ENCODE measurements around the gene PPP1R12A.

The PPP1R12A gene

DNA sequence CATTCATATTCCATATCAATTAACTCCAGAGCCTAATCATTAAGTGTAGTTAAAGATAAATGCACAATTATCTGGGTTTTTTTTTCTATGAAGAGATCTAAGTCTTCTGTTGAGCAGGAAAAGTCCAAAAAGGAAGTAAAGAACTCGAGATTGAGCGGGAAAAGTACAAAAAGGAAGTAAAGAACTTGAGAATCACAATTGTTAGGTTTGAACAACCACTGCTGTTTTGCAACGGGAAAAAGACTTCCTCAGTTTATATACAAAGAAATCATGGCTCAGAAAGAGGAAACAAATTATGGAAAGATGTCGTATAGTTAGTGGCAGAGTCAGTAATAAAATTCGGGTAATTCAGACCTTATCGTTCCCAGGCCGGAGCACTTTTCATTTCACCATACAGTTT lies 63.3 kb downstream of the PPP1R12A start:
- TF ChIP-seq, protein P1, sequence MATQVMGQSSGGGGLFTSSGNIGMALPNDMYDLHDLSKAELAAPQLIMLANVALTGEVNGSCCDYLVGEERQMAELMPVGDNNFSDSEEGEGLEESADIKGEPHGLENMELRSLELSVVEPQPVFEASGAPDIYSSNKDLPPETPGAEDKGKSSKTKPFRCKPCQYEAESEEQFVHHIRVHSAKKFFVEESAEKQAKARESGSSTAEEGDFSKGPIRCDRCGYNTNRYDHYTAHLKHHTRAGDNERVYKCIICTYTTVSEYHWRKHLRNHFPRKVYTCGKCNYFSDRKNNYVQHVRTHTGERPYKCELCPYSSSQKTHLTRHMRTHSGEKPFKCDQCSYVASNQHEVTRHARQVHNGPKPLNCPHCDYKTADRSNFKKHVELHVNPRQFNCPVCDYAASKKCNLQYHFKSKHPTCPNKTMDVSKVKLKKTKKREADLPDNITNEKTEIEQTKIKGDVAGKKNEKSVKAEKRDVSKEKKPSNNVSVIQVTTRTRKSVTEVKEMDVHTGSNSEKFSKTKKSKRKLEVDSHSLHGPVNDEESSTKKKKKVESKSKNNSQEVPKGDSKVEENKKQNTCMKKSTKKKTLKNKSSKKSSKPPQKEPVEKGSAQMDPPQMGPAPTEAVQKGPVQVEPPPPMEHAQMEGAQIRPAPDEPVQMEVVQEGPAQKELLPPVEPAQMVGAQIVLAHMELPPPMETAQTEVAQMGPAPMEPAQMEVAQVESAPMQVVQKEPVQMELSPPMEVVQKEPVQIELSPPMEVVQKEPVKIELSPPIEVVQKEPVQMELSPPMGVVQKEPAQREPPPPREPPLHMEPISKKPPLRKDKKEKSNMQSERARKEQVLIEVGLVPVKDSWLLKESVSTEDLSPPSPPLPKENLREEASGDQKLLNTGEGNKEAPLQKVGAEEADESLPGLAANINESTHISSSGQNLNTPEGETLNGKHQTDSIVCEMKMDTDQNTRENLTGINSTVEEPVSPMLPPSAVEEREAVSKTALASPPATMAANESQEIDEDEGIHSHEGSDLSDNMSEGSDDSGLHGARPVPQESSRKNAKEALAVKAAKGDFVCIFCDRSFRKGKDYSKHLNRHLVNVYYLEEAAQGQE (IDR thresholded peaks at IDR 0.05; ENCODE audit: insufficient read depth in 1 of 2, low read depth in 2 of 2, low read length in 2 of 2), result no peak
- TF ChIP-seq FOXP2 (optimal IDR thresholded peaks at IDR 0.05; ENCODE audit: borderline replicate concordance, extremely low read depth, extremely low read length, insufficient read depth) (no peak), POLR2AphosphoS5 (IDR thresholded peaks at IDR 0.05; ENCODE audit: low read depth, low read length) (no peak), TAF1 (IDR thresholded peaks at IDR 0.05; ENCODE audit: borderline replicate concordance, insufficient read depth, low read length) (no peak), SIN3A (IDR thresholded peaks at IDR 0.05; ENCODE audit: borderline replicate concordance, insufficient read depth, low read length) (no peak)

DNA sequence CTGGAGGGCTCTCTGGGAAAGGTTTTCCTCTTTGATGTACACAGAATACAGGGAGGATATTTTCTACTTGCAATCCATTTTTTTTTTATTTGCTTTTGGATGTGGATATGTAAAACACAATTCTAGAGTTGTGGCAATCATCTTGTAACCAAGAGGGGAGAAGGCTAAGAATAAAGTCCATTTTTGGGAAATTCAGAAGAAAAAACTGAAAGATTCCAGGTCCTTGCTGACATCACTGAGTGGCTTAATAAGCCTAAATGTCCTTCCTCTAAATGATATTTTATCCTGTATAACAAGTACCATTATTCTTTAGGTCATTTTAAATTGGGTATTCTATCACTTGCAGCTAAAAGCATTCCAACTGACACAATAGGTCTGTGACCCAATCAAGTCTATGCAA lies 64.0 kb downstream of the PPP1R12A start:
- no peak for TF ChIP-seq POLR2AphosphoS5 (IDR thresholded peaks at IDR 0.05; ENCODE audit: low read depth, low read length)
- TF ChIP-seq SIN3A (IDR thresholded peaks at IDR 0.05; ENCODE audit: borderline replicate concordance, insufficient read depth, low read length), result no peak
- TF ChIP-seq FOXP2 (optimal IDR thresholded peaks at IDR 0.05; ENCODE audit: borderline replicate concordance, extremely low read depth, extremely low read length, insufficient read depth), result no peak
- TF ChIP-seq, protein P1 (IDR thresholded peaks at IDR 0.05; ENCODE audit: insufficient read depth in 1 of 2, low read depth in 2 of 2, low read length in 2 of 2), result no peak

DNA sequence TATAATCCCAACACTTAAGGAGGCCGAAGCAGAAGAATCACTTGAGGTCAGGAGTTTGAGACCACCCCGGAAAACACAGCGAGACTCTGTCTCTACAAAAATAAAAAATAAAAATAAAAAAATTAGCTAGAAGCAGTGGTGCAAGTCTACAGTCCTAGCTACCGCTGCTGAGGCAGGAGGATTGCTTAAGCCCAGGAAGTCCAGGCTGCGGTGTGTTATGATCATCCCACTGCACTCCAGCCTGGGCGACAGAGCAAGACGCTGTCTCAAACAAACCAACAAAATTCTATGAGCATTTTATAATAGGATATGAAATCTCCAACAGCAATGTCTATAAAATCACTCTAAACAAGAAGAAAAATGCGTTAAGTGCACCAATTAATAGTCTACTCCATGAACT lies 75.3 kb downstream of the PPP1R12A start:
- TF ChIP-seq TAF1 (IDR thresholded peaks at IDR 0.05; ENCODE audit: borderline replicate concordance, insufficient read depth, low read length) (no peak), SIN3A (IDR thresholded peaks at IDR 0.05; ENCODE audit: borderline replicate concordance, insufficient read depth, low read length) (no peak), POLR2AphosphoS5 (IDR thresholded peaks at IDR 0.05; ENCODE audit: low read depth, low read length) (no peak), FOXP2 (optimal IDR thresholded peaks at IDR 0.05; ENCODE audit: borderline replicate concordance, extremely low read depth, extremely low read length, insufficient read depth) (no peak)
- TF ChIP-seq, protein P1 (IDR thresholded peaks at IDR 0.05; ENCODE audit: insufficient read depth in 1 of 2, low read depth in 2 of 2, low read length in 2 of 2), result no peak

DNA sequence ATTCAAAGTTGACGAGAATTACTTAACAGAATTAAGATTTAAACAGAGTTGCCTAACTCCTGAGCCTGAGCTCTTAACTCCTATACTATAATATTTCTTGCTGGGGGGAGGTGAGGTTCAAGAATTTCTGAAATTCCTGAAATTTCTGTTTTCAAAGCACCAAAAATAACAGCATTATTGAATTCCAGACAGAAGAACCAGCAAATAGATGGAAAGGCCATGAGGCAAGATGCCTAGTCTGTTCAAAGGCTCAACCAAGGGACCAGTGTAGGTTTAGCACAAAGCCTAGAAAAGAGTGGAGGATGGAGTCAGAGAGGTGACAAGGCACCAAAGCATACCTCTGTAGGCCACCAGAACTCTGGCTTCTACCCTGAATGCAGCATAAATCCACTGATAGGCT lies 76.4 kb downstream of the PPP1R12A start:
- TF ChIP-seq TAF1 (IDR thresholded peaks at IDR 0.05; ENCODE audit: borderline replicate concordance, insufficient read depth, low read length), result no peak
- TF ChIP-seq FOXP2 (optimal IDR thresholded peaks at IDR 0.05; ENCODE audit: borderline replicate concordance, extremely low read depth, extremely low read length, insufficient read depth), result no peak
- TF ChIP-seq SIN3A (IDR thresholded peaks at IDR 0.05; ENCODE audit: borderline replicate concordance, insufficient read depth, low read length), result no peak
- no peak for TF ChIP-seq POLR2AphosphoS5 (IDR thresholded peaks at IDR 0.05; ENCODE audit: low read depth, low read length)
- TF ChIP-seq, protein P1 (IDR thresholded peaks at IDR 0.05; ENCODE audit: insufficient read depth in 1 of 2, low read depth in 2 of 2, low read length in 2 of 2), result no peak

DNA sequence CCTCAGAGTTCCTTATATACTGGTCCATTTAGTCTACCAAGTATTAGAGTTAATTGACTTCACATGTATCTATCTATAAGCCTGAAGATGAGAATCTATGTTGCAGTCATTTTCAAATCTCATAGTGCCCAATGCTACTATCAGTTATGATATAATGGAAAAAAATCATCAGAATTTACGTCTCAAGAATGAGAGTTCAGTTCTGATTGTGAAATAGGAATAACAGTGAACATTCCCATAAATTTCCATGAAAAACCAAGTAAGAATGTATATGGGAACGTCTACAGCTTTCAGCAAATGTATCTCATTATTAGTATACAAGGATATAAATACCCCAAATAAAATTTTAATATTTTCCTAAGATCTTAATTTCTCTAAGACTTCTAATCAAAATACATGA lies 77.2 kb downstream of the PPP1R12A start:
- TF ChIP-seq POLR2AphosphoS5 (IDR thresholded peaks at IDR 0.05; ENCODE audit: low read depth, low read length), result no peak
- TF ChIP-seq FOXP2 (optimal IDR thresholded peaks at IDR 0.05; ENCODE audit: borderline replicate concordance, extremely low read depth, extremely low read length, insufficient read depth), result no peak
- no peak for TF ChIP-seq TAF1 (IDR thresholded peaks at IDR 0.05; ENCODE audit: borderline replicate concordance, insufficient read depth, low read length)
- TF ChIP-seq, protein P1 (IDR thresholded peaks at IDR 0.05; ENCODE audit: insufficient read depth in 1 of 2, low read depth in 2 of 2, low read length in 2 of 2), result no peak
- no peak for TF ChIP-seq SIN3A (IDR thresholded peaks at IDR 0.05; ENCODE audit: borderline replicate concordance, insufficient read depth, low read length)

Measured in PFSK-1 (cell line).